Upper lobe of left lung (tissue), 4 donors: ENCODE measurements around the gene ZNF213.

Experiments used
- EP300 ChIP-seq, 4 donors: sonication (generic); formaldehyde crosslinking; IDR thresholded peaks; one replicate each; pipeline ENCODE4 v1.5.1; 2017; ENCODE audit warnings: antibody characterized with exemption in 4 of 4, control low read depth in 2 of 4
- POLR2A ChIP-seq, 4 donors: fragments of 450-650 bp; IDR thresholded peaks; one replicate each; pipeline ENCODE4 v1.5.1; 2016 to 2017; ENCODE audit warnings: antibody characterized with exemption in 4 of 4, mild to moderate bottlenecking in 2 of 4
- POLR2AphosphoS5 ChIP-seq, 2 donors: sonication (generic); formaldehyde crosslinking; IDR thresholded peaks; one replicate each; pipeline ENCODE4 v1.5.1; 2017; ENCODE audit warnings: antibody characterized with exemption in 2 of 2
- TF ChIP-seq, protein P1 (sequence below), 6 experiments: fragments of 450-650 bp in 4 of 6; fragments of 200-600 bp in 2 of 6; sonication (generic) in 2 of 6; IDR thresholded peaks; one replicate each; pipeline ENCODE4 v1.5.1; 2016 to 2019; ENCODE audit warnings: antibody characterized with exemption in 6 of 6

DNA sequence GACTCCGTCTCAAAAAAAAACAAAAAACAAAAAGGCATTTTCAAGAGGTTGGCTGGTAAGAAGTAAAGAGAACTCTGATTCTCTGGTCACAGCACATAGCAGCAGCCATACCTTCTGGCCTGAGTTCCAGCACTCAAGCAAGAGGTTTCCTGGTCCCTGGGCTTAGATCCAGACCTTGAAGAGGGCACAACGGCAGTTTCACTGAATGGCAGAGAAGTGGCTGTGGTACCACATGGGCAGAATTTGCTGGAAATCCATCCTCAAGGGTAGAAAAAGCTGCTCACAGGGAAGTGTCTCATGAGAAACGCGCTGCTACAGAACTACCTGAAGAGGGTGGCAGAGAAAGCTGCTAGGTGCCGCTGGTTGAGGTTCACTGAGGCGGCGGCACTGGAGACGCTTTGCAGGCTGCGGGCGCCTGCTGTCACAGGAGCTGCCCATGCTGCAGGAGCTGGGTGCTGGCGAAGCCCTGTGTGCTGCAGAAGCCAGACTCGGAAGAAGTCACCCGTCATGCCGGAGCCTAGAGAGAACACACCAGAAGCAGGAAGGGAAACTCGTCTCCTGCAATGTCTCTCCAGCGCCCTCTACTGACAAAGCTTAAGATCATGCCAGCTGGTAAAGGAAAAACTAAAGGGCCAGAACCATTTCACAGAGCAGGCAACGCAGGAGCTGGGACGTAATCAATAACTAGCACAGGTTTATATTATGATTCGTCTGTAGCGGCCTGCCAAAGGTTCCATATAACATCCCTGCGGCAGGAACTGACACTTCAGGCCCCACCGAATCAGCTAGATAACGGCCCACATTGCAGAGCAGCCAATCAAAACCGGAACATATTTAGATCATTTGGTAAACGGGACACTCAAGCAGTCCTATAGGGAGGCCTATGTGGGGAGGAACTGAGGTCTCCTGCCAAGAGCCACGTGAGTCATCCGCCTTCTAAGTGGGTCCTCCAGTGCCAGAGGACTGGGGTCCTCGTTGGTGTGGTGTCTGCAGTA lies 5.4 kb upstream of the ZNF213 start:
- TF ChIP-seq POLR2A (IDR thresholded peaks at IDR 0.05) (peak in 2 of 4 donors; percentile 24 to 25), EP300 (IDR thresholded peaks at IDR 0.05) (no peak), POLR2AphosphoS5 (IDR thresholded peaks at IDR 0.05) (no peak)
- TF ChIP-seq, protein P1, sequence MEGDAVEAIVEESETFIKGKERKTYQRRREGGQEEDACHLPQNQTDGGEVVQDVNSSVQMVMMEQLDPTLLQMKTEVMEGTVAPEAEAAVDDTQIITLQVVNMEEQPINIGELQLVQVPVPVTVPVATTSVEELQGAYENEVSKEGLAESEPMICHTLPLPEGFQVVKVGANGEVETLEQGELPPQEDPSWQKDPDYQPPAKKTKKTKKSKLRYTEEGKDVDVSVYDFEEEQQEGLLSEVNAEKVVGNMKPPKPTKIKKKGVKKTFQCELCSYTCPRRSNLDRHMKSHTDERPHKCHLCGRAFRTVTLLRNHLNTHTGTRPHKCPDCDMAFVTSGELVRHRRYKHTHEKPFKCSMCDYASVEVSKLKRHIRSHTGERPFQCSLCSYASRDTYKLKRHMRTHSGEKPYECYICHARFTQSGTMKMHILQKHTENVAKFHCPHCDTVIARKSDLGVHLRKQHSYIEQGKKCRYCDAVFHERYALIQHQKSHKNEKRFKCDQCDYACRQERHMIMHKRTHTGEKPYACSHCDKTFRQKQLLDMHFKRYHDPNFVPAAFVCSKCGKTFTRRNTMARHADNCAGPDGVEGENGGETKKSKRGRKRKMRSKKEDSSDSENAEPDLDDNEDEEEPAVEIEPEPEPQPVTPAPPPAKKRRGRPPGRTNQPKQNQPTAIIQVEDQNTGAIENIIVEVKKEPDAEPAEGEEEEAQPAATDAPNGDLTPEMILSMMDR (IDR thresholded peaks at IDR 0.05): peak; percentile 80 to 91 (median 88)
